KOPT-K1 (cell line): ENCODE data around the gene CASP3.

Source experiments
- H3K27ac ChIP-seq: fragments of 200-600 bp; sonication (generic); 2 replicates; pipeline ENCODE4 v1.5.1; 2016; ENCODE audit warnings: antibody characterized with exemption, mild to moderate bottlenecking, low read depth, low read length; ENCODE audit not compliant: poor library complexity, severe bottlenecking
- H3K36me3 ChIP-seq: fragments of 200-600 bp; sonication (generic); 2 replicates; pipeline ENCODE4 v1.5.1; 2017; ENCODE audit warnings: antibody characterized with exemption, mild to moderate bottlenecking, low read length, moderate library complexity; ENCODE audit not compliant: insufficient read depth
- H3K9me3 ChIP-seq: fragments of 200-600 bp; sonication (generic); 2 replicates; pipeline ENCODE4 v1.5.1; 2017; ENCODE audit warnings: antibody characterized with exemption, low read length, mild to moderate bottlenecking; ENCODE audit not compliant: insufficient read depth, poor library complexity, severe bottlenecking

Gene CASP3

DNA sequence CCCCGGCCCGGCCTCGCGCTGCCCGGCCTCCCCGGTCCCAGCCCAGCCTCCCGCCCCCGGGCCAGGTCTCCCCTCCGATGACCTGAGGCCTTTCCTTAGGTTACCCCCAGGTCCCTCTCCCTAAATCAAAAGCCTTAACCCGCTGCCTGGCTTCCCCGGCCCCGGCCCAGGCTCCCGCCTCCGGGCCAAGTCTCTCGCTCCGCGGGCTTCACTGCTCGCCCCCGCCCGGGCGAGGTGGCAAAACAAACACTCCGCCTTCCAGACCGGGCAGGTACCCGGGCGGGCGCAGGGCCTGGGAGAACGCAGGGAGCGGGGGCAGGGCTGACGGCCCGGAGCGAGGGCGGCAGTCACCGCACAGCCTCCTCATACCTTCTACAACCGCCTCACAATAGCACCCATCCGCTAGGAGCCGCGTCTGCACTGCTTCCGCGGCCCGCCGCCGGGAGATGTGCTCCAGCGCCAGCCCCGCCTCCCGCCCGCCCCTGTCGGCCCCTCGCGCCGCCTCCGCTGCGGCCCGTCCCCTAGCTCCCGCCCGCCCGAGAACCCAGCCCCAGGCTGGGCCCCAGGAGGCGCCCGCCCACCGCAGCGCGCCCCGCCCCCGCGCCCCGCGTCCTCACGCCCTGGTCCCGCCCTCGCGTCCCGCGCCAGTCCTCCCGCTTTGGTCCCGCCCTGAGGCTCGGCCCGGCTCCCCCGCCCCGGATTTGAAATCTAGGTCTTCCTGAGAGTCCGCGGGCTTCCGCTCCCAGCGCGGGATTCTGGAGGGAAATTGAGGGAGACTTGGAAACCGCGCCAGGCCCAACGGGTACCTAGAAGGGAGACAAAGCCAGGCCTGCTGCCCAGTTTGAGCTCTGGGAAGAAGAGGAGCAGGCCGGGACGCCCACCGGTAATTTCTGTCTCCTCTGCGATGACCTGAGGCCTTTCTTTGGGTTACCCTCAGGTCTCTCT is at the start of gene CASP3, which contains the start of gene PRIMPOL:
CASP3 (minus strand) TSS at position 422 of the 945 bp plus-strand sequence. CDS start 10,994 bp downstream, outside the sequence.
PRIMPOL (plus strand) TSS at position 713 of the 945 bp plus-strand sequence. CDS start 7,403 bp downstream, outside the sequence.
- Histone ChIP-seq H3K9me3 (no peaks in the 10 kb centered on the region), H3K27ac (peak within 1 kb of the TSS; percentile 91), H3K36me3 (peaks cover 41% of the 10 kb centered on the region)

DNA sequence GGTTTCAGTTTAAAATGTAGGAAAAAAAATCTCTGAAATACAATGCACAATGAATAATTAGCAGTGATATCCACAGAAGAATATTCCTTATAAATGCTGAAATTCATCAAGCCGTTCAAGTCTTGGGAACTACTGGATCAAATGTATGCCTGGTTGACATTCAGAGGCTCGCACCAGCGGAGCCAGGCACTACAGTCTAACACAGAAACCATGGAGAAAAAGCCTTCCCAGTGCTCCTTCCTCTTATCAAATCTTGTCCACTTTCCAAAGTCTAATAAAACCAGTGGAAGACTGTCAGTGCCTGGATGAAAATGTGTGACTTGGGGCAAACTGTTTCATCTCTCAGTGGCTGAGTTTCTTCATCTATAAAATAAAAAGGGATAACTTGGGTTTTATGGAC is 48.7 kb upstream of the CASP3 start:
- Histone ChIP-seq H3K36me3 (peaks cover 96% of the 10 kb centered on the region), H3K9me3 (no peaks in the 10 kb centered on the region), H3K27ac (no peak overlapping the region)

DNA sequence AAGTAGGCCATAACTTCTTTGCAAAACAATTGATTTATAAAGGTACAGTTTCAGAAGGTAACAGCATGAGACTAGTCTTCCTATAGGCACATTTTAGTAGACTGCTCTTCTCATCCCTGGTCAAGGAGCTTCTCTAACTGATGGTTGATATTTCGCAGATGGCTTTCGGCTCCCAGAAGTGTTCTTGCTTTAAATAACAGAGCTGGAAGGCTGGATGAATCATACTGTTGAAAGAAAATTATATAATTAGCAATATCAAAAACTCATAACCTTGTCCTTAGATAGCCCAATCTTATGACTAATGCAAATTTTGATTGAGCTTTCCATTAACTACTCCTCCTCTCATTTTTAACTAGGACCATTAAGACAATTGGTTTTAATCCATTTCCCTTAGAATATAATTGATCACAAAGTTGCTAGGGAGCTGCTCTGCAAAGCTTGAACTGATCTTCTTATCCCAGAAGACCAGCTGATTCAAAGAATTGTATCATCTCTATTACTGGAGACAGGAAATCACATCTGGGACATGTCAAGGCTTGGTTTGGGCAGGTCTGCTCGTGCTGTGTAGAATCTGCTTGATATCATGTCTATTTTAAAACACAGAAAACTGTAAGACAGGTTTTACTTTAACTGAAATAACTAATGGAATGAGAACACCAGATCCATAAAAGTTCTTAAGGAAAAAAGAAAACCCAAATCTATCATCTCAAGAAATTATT is 46.1 kb upstream of the CASP3 start:
- Histone ChIP-seq H3K36me3 (peaks cover 91% of the 10 kb centered on the region), H3K9me3 (no peaks in the 10 kb centered on the region), H3K27ac (no peak overlapping the region)

GRCh38 chr4:184694412-184694956 is 45.2 kb upstream of the CASP3 start:
- H3K9me3 ChIP-seq, result no peaks in the 10 kb centered on the region
- H3K36me3 ChIP-seq, result peaks cover 82% of the 10 kb centered on the region

DNA sequence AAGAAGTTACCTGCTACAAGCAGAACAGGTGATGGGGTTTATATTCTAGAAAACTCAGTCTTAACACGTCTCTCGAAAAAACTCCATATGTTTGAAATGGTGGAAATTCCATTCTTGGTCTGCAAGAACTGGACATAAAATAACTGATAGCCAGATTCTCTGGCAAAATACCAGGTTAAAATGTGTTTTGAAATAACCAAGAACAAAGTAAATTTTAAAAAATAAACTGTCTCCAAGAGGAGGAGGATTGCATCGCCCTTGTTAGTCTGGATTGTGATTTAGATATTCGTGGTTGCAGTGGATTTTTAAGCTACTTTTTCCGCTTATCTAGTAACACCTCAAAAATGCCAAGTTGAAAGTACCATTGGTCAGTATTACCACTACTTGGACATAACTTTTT is 43.8 kb upstream of the CASP3 start:
- H3K9me3 ChIP-seq, result no peaks in the 10 kb centered on the region
- H3K36me3 ChIP-seq, result peaks cover 70% of the 10 kb centered on the region
- no peak overlapping the region for H3K27ac ChIP-seq

More at GRCh38 chr4:184694412-184694956, 45.2 kb upstream of the CASP3 start:
- no peak overlapping the region for H3K27ac ChIP-seq

- peaks cover 41% of the 10 kb centered on the region for H3K36me3 ChIP-seq
- no peak overlapping the region for H3K27ac ChIP-seq
- H3K9me3 ChIP-seq, result no peaks in the 10 kb centered on the region
Observed at GRCh38 chr4:184689681-184690080, 40.4 kb upstream of the CASP3 start.

- Histone ChIP-seq H3K36me3 (peaks cover 29% of the 10 kb centered on the region), H3K9me3 (no peaks in the 10 kb centered on the region), H3K27ac (no peak overlapping the region)
Observed at GRCh38 chr4:184688447-184688846, 39.2 kb upstream of the CASP3 start.

DNA sequence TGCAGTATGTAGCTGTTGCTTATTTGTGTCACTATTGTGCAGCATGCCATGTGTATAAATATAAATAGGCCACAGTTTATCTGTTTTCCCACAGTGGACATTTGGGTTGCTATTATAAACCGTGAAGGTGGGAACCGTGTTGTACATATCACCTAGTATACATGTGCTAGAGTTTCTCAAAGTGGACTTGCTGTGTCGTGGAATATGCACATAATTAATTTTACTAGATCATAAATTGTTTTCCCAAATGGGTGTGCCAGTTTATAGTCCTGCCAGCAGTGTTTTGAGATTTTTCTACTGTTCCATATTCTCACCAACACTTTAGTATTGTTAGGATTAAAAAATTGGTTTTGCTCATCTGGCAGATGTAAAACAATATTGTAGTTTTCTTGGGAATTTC is 38.8 kb upstream of the CASP3 start:
- H3K9me3 ChIP-seq, result no peaks in the 10 kb centered on the region
- H3K36me3 ChIP-seq, result peaks cover 24% of the 10 kb centered on the region
- no peak overlapping the region for H3K27ac ChIP-seq

DNA sequence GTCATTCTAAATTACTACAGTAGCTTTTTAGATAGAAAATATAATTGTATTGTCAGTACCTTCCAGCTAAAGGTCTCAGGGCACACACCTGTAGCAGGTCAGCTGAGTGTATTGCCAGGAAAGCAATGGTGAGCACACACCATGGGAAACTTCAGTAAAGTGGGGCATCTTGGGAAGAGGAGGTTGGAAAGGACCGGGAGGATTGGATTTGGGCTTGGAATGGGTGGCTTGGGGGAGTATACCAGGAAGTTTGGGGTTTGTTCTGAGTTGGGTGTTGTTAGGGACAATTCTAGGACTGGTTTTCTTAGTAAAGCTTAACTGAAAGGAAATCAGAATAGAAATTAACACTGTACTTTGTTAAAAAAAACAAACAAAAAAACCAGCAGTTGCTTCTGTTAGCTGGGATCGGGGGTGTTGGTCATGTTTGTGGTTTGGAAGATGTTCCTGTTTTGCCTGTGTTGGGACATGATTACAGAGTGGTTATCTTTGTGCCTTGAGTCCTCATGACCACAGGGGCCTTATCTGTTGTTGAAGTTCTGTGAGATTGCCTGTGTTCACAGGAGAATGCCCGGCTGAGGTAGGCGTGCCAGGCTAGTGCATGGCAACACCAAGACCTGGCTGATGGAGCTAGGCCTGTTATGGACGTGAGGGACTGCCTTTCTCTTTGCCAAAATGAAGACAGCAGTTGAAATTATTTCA is 35.4 kb upstream of the CASP3 start:
- peaks cover 3% of the 10 kb centered on the region for H3K9me3 ChIP-seq
- peak overlapping the region; percentile 59 for H3K27ac ChIP-seq
- H3K36me3 ChIP-seq, result peaks cover 21% of the 10 kb centered on the region; the same call in 1 of the 2 replicates

DNA sequence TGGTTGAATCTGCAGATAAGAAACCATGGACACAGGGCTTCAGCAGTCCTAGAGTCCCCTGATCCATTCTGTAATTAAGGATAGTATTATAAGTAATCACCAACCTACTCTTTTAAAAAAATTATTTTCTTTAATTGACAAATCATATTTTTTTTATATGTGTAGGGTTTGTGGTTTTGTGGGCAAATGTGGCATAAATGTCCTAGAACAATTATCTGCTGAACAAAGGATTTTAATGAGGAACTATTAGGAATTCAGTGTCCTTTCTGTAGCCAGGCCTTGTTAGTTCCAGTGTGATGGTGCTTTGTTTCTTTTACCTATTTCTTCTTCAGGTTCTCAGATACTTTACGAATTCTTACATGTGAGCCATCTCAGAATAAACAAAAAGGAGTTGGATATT is 32.7 kb upstream of the CASP3 start:
- H3K9me3 ChIP-seq, result peaks cover 5% of the 10 kb centered on the region
- H3K27ac ChIP-seq, result no peak overlapping the region
- peaks cover 23% of the 10 kb centered on the region; the same call in 1 of the 2 replicates for H3K36me3 ChIP-seq

- Histone ChIP-seq H3K27ac (no peak overlapping the region), H3K36me3 (peaks cover 20% of the 10 kb centered on the region; the same call in 1 of the 2 replicates), H3K9me3 (peaks cover 5% of the 10 kb centered on the region)
Observed at GRCh38 chr4:184680698-184681097, 31.5 kb upstream of the CASP3 start.

DNA sequence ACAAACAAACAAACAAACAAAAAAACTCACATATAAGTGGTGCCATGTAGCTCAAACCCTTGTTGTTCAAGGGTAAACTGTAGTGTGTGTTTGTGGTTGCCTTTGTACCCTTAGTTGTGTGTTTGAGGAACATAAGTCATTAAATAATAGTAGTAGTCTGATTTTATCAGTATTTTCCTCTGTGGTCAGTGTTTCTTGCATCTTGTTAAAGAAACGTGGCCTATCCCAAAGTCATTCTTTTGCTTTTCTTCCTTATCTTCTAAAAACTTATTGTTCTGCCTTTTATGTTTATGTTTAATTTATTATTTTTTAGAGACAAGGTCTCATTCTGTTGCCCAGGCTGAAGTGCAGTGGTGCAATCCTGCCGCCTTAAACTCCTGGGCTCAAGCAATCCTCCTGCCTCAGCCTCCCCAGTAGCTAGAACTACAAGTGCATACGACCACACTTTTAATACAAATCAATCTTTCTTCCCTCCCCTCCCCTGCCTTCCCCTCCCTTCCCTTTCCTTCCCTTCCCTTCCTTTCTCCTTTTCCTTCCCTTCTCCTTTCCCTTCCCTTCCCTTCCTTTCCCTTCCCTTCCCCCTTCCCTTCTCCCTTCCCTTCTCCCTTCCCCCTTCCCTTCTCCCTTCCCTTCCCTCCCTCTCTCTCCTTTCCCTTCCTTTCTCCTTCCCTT is 26.7 kb upstream of the CASP3 start:
- Histone ChIP-seq H3K9me3 (peaks cover 5% of the 10 kb centered on the region), H3K36me3 (peaks cover 48% of the 10 kb centered on the region)

GRCh38 chr4:184675018-184675417 is 25.8 kb upstream of the CASP3 start:
- Histone ChIP-seq H3K9me3 (peaks cover 5% of the 10 kb centered on the region), H3K36me3 (peaks cover 46% of the 10 kb centered on the region), H3K27ac (no peak overlapping the region)

More for the DNA sequence above, 26.7 kb upstream of the CASP3 start:
- H3K27ac ChIP-seq, result no peak overlapping the region

DNA sequence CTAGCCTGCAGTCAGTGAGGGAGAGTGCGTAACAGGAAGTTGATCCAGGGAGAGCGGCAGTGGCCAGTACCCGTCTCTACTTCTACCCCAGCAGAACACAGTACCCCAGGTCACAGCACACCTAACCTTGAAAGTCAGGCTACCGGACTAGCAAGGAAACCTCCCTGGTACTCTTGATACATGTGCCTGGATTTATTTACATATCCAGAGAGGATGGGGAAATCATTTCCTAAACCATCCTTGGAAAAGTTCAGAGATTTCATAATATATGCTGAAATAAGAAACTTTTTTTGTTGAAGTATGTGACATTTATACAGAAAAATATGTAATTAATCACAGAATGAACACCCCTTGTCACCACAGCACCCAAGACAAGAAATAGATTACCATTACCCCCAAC is 24.8 kb upstream of the CASP3 start:
- Histone ChIP-seq H3K9me3 (no peaks in the 10 kb centered on the region), H3K27ac (no peak overlapping the region), H3K36me3 (peaks cover 50% of the 10 kb centered on the region)
